Spleen (tissue), 11 donors: ENCODE data around the gene LDLRAD1. TPM values are rescaled to one million over a fixed set of nuclear protein-coding genes. Genes with fewer than 3 reads are reported as not detected.

ENCODE experiments used
- DNase-seq: peaks from one replicate; pipeline ENCODE4 v3.0.0-alpha.2; 2020
- H3K27ac ChIP-seq, 8 donors: fragments of 200-600 bp; sonication (generic) in 7 of 8; 1 replicate in 4 of 8; 2 replicates in 4 of 8; pipeline versions ENCODE4 v1.5.0 to v1.8.0; 2016 to 2021; ENCODE audit warnings: inconsistent platforms in 4 of 8, mild to moderate bottlenecking in 4 of 8, moderate library complexity in 1 of 8
- H3K27me3 ChIP-seq, 7 donors: fragments of 200-600 bp; sonication (generic) in 6 of 7; replicated peaks in 1 of 7; 1 replicate in 4 of 7; 2 replicates in 3 of 7; pipeline versions ENCODE4 v1.5.0 to v1.8.0; 2016 to 2021; ENCODE audit warnings: inconsistent platforms in 3 of 7, mild to moderate bottlenecking in 1 of 7
- H3K36me3 ChIP-seq, 6 donors: fragments of 200-600 bp; sonication (generic) in 5 of 6; 1 replicate in 4 of 6; 2 replicates in 2 of 6; pipeline versions ENCODE4 v1.5.0 to v1.8.0; 2016 to 2021; ENCODE audit warnings: inconsistent platforms in 2 of 6
- H3K4me1 ChIP-seq, 6 donors: fragments of 200-600 bp; sonication (generic) in 5 of 6; 1 replicate in 3 of 6; 2 replicates in 3 of 6; pipeline versions ENCODE4 v1.5.0 to v1.8.0; 2016 to 2021; ENCODE audit warnings: inconsistent platforms in 3 of 6
- H3K4me3 ChIP-seq, 8 donors: fragments of 200-600 bp; sonication (generic) in 7 of 8; 1 replicate in 4 of 8; 2 replicates in 4 of 8; pipeline versions ENCODE4 v1.5.0 to v1.8.0; 2016 to 2021; ENCODE audit warnings: inconsistent platforms in 4 of 8, mild to moderate bottlenecking in 4 of 8, moderate library complexity in 2 of 8
- H3K9me3 ChIP-seq, 8 donors: fragments of 200-600 bp; sonication (generic) in 7 of 8; 1 replicate in 4 of 8; 2 replicates in 4 of 8; pipeline versions ENCODE4 v1.5.0 to v1.8.0; 2016 to 2021; ENCODE audit warnings: inconsistent platforms in 4 of 8
- POLR2A ChIP-seq, 3 donors: fragments of 450-650 bp; IDR thresholded peaks; one replicate each; pipeline ENCODE4 v1.5.1; 2017; ENCODE audit warnings: antibody characterized with exemption in 3 of 3, mild to moderate bottlenecking in 1 of 3
- POLR2AphosphoS5 ChIP-seq, 3 donors: sonication (generic); formaldehyde crosslinking; IDR thresholded peaks; one replicate each; pipeline ENCODE4 v1.5.1; 2017; ENCODE audit warnings: antibody characterized with exemption in 3 of 3
- WGBS, 5 donors: extraction: QIAGEN DNeasy Blood & Tissue Kit in 3 of 5; methylation state at CpG; one replicate each; pipeline versions ENCODE4 v1.1.5 to v1.1.7; 2013 to 2018; 5-methylcytosine and 5-hydroxymethylcytosine counted together
- intact Hi-C: fragments of 100-400 bp; cut with DNase I; formaldehyde crosslinking; loops from one replicate; pipeline ENCODE4 v1.15.0; 2023; ENCODE audit warnings: low total_unique reads
- polyA plus RNA-seq, 3 donors: library from polyadenylated mRNA; stranded (reverse); fragments of 200-250 nt; gene quantifications; one replicate each; pipeline ENCODE4 v1.2.1, GENCODE V29; 2013
- total RNA-seq, 7 donors: library from RNA; depleted of rRNA in 3 of 7; stranded (reverse); fragments of >200 nt in 3 of 7; fragmentation: NEBNext Ultra II Directional in 4 of 7; extraction: Animal tissue kit (Norgen Biotek cat#: 25700) in 4 of 7; gene quantifications; one replicate each; pipeline versions ENCODE4 v1.1.0 to v1.2.1, GENCODE V29; 2016 to 2021
- TF ChIP-seq, protein P1 (sequence below), 11 experiments: fragments of 200-600 bp in 7 of 11; fragments of 450-650 bp in 4 of 11; sonication (generic) in 4 of 11; IDR thresholded peaks in 8 of 11; conservative IDR thresholded peaks in 3 of 11; 1 replicate in 7 of 11; 2 replicates in 4 of 11; pipeline versions ENCODE4 v1.4.0 to v1.8.0; 2016 to 2021; ENCODE audit warnings: antibody characterized with exemption in 11 of 11, inconsistent platforms in 4 of 11, mild to moderate bottlenecking in 1 of 11
- donor health status: healthy with polysubstance abuse.
- donor health status: DM: no; HTN: no; CAD: no; lungs with moderate emphysema.
- donor health status: DM: no; HTN: no; CAD: no.
- donor health status: Bipolar disorder and iron deficiency.
- donor health status: healthy.
- donor health status: DM: no; HTN: no; CAD: no.
- donor health status: DM: yes; HTN: yes; CAD: no.

Gene LDLRAD1
- total and polyA plus RNA-seq, 10 donors, result not detected

DNA sequence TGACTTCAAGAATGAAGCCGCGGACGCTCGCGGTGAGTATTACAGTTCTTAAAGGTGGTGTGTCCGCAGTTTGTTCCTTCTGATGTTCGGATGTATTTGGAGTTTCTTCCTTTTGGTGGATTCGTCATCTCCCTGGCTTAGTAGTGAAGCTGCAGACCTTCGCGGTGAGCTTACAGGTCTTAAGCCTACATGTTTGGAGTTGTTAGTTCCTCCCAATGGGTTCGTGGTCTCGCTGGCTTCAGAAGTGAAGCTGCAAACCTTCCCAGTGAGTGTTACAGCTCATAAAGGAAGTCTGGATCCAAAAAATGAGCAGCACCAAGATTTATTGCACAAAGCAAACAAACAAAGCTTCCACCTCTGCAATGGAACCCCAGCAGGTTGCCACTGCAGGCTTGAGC, 14.7 kb downstream of the LDLRAD1 start:
- 89 to 96% (median 94%) methylated on average over 11 to 12 of the region's 12 CpGs for whole genome bisulfite sequencing, 5 donors

GRCh38 chr1:54002544-54003248, 15.3 kb downstream of the LDLRAD1 start:
- no peak for DNase-seq
- intact Hi-C loops, result no loop called here
- H3K27ac ChIP-seq, result no peak overlapping the region
- TF ChIP-seq POLR2A (IDR thresholded peaks at IDR 0.05) (no peak), POLR2AphosphoS5 (IDR thresholded peaks at IDR 0.05) (no peak)
- TF ChIP-seq, protein P1, sequence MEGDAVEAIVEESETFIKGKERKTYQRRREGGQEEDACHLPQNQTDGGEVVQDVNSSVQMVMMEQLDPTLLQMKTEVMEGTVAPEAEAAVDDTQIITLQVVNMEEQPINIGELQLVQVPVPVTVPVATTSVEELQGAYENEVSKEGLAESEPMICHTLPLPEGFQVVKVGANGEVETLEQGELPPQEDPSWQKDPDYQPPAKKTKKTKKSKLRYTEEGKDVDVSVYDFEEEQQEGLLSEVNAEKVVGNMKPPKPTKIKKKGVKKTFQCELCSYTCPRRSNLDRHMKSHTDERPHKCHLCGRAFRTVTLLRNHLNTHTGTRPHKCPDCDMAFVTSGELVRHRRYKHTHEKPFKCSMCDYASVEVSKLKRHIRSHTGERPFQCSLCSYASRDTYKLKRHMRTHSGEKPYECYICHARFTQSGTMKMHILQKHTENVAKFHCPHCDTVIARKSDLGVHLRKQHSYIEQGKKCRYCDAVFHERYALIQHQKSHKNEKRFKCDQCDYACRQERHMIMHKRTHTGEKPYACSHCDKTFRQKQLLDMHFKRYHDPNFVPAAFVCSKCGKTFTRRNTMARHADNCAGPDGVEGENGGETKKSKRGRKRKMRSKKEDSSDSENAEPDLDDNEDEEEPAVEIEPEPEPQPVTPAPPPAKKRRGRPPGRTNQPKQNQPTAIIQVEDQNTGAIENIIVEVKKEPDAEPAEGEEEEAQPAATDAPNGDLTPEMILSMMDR (IDR thresholded peaks at IDR 0.05 in 8 of 11, conservative IDR thresholded peaks at IDR 0.05 in 3 of 11), result no peak
- no peak overlapping the region for H3K4me3 ChIP-seq
- WGBS, 5 donors, result 60 to 88% (median 77%) methylated on average over 9 of the region's 9 CpGs
- H3K4me1 ChIP-seq, result no peaks in the 10 kb centered on the region
- no peaks in the 10 kb centered on the region for H3K9me3 ChIP-seq
- H3K27me3 ChIP-seq, result peaks cover 0 to 12% (median 0%) of the 10 kb centered on the region in 7 donors
- no peaks in the 10 kb centered on the region for H3K36me3 ChIP-seq

More for the DNA sequence above, 14.7 kb downstream of the LDLRAD1 start:
- Histone ChIP-seq H3K4me1 (no peaks in the 10 kb centered on the region), H3K36me3 (no peaks in the 10 kb centered on the region), H3K9me3 (no peaks in the 10 kb centered on the region), H3K27ac (no peak overlapping the region), H3K4me3 (no peak overlapping the region), H3K27me3 (peaks cover 0 to 18% (median 0%) of the 10 kb centered on the region in 7 donors)
- DNase-seq, result no peak
- intact Hi-C loops, result no loop called here
- TF ChIP-seq POLR2AphosphoS5 (IDR thresholded peaks at IDR 0.05) (no peak), POLR2A (IDR thresholded peaks at IDR 0.05) (no peak)

- no peak overlapping the region for H3K4me3 ChIP-seq
- H3K4me1 ChIP-seq, result no peaks in the 10 kb centered on the region
- intact Hi-C loops, result no loop called here
- no peaks in the 10 kb centered on the region for H3K9me3 ChIP-seq
- 66 to 77% (median 76%) methylated on average over 3 of the region's 3 CpGs for WGBS, 5 donors
- TF ChIP-seq, protein P1 (IDR thresholded peaks at IDR 0.05 in 8 of 11, conservative IDR thresholded peaks at IDR 0.05 in 3 of 11), result no peak
- no peak for TF ChIP-seq POLR2AphosphoS5 (IDR thresholded peaks at IDR 0.05)
- TF ChIP-seq POLR2A (IDR thresholded peaks at IDR 0.05), result no peak
- H3K27ac ChIP-seq, result no peak overlapping the region
- no peak for DNase-seq
- no peaks in the 10 kb centered on the region for H3K36me3 ChIP-seq
- peaks cover 0 to 8% (median 0%) of the 10 kb centered on the region in 7 donors for H3K27me3 ChIP-seq
These were observed 16.4 kb downstream of the LDLRAD1 start for GRCh38 chr1:54001591-54001990.

GRCh38 chr1:53999920-54000319, 18.1 kb downstream of the LDLRAD1 start:
- Histone ChIP-seq H3K4me3 (no peak overlapping the region), H3K9me3 (no peaks in the 10 kb centered on the region)
- intact Hi-C loops, result no loop called here

More at GRCh38 chr1:53999920-54000319, 18.1 kb downstream of the LDLRAD1 start:
- Histone ChIP-seq H3K27ac (no peak overlapping the region), H3K4me1 (no peaks in the 10 kb centered on the region), H3K27me3 (peaks cover 0 to 8% (median 0%) of the 10 kb centered on the region in 7 donors), H3K36me3 (no peaks in the 10 kb centered on the region)
- DNase-seq, result no peak
- no peak for TF ChIP-seq POLR2A (IDR thresholded peaks at IDR 0.05)
- no peak for TF ChIP-seq POLR2AphosphoS5 (IDR thresholded peaks at IDR 0.05)
- TF ChIP-seq, protein P1 (IDR thresholded peaks at IDR 0.05 in 8 of 11, conservative IDR thresholded peaks at IDR 0.05 in 3 of 11), result no peak
